NCI-H526 treated with DMSO at 0.1 percent for 48 hours (cell line): ENCODE results near the gene FAM120B.

Experiments
- DNase-seq: peaks from one replicate; lab custom pipeline; 2025; lab: John Stamatoyannopoulos, UW

FAM120B gene

DNA sequence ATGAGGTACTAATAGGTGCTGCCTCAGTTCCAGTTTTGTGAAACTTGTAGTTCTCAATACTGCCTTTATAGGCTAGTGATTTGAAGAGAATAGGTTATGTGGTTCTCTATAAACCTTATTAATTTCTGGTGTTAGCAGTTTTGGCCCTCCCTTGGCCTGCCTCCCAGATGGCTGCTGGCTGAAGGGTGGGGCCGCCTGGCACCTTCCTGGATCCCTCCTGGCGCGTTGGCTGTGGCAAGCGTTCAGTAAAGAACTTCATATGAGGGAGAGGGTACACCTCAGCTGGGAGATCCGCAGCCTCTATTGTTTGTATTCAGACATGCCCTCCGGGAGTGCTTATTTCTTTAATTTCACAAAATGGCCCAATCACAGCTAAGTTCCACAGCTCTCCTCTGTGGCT lies 51.9 kb downstream of the FAM120B start:
- no peak for DNase-seq

DNA sequence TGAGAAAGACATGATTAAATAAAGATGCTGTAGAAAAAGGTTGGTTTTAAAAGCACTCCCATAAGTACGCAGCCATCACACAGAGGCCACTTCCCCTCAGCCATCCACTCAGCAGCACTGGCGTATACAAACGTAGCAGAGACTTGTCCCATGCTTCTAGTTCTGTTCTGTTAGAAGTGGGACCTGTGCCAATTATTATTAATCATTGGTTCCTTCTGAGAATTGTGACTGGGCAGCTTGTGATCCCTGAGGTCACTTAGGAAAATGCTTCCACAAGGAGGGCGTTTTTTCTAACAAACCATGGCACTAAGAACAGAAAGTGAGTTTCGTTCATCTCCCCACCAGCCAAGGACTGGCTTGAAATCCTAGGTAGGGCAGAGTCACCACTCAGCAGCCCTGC lies 53.9 kb downstream of the FAM120B start:
- DNase-seq: no peak

DNA sequence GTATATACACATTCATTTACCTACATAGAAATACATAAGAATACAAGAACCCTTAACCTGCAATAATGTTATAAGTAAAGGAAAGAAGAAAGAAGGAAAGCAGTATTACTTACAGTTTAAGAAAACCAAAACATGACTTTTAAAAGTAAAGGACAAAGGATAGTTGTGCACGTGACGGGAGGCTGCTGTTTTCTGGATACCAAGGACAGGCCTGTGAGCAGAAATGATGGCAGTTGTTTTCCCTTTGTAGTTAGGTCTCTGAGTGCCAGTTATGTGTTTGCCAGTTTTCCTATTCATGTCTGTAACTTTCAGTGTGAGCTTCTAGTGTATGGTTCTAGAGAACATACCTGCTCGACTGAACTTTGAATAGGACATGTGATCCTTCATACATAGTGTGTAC lies 54.8 kb downstream of the FAM120B start:
- DNase-seq: no peak

DNA sequence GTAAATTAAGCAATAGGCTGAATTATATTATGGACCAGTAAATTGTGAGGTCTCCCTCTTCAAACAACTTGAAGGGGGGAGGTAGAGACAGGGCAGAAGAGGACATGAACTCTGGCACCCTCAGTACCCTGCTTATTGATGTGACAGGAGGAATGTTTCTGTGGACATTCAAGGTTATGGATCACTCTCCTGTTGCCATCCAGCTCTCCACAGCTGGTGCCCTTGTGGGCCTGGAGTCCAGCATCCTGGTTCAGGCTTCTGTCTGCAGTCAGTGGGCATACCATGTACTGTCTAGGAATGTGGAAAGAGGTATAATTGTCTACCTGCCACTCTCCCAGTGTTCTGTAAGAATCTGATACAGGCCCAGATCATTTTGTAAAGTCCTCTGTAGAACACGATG lies 55.6 kb downstream of the FAM120B start:
- DNase-seq: no peak

DNA sequence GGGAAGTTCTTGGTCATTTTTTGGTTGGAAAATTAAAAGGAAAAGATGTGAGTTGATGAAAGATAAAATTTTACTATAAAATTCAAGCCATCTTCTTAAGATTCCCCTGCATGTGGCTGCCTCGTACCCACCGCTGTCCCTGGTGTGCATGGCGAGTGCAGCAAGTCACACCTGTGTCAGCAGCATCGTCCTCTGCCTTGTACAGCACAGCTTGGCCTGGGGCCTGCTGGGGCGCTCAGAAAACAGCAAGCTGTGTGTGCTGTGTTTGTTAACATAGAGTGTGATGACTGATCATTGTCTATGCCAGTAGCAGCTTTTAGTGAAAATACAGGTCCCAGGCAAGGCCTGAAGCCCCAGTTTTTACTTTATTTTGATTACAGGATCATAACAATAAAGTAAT lies 56.7 kb downstream of the FAM120B start:
- DNase-seq: no peak

DNA sequence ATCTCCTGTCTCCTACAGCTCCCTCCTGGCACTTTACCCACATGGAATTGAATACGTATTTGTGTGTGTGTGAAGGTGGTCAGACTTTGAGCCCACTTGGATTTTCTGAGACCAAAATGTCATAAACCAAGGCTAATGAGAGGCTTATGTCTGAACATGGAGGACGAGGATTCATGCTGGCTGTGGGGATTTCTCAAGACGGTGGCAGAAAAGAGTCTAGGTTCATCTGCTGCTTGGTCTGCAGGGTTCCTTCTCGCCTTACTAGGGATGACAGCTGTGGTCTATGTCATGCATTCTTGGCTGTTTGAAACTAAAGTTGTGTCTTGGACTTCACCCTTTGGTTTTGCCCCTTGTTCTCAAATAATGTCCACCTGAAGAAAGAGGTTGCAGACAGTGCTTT lies 58.6 kb downstream of the FAM120B start:
- DNase-seq: no peak

DNA sequence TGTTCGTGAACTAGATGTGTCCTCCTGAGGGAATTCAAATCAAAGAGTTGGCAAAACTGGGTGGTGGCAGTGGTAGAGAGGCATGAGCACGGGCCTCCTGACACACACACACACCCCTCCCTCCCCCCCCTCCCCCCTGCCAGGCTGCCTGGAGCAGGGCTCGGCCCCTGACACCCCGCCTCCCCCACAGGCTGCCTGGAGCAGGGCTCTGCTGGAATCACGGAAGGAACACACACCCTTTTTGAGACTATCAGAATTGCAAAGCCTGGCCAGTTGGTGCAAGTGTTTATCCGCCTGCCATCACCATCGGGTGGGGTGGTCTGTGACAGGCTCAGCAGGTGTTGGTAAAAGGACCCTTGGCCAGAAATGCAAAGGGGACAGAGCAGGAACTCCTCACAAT lies 59.0 kb downstream of the FAM120B start:
- DNase-seq: no peak

DNA sequence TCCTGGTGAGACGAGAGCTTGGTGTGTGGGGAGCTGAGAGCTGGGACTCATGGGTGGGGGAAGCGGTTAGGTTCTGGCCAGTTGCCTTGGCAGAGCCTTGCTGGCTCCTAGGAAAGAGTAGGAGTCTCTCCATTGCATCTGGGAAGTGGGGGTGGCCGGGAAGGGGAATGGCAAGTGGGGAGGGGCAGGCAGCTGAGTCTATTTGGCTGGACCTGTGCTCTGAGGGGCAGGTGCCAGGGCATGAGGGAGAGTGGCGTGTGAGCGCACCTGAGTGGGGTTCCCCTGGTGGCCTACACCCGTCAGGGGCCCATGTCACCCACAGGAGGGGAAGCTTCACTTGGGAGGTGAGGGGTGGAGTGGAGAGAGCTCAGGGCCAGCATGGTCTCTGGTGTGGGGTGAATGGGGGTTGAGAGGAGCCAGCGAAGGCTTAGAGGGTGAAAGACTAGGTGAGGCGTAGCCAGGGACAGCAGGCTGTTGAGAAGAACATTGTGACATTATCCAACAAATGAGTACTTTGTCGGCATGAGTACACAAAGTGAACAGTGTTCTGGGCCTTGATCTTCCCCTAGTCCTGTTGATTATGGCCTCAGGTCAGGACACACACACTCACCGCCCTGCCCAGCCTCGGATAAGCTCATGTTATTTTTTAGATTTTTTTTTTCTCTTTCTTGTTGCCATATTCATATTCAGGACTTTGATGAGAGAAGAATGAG lies 59.8 kb downstream of the FAM120B start:
- DNase-seq: no peak

DNA sequence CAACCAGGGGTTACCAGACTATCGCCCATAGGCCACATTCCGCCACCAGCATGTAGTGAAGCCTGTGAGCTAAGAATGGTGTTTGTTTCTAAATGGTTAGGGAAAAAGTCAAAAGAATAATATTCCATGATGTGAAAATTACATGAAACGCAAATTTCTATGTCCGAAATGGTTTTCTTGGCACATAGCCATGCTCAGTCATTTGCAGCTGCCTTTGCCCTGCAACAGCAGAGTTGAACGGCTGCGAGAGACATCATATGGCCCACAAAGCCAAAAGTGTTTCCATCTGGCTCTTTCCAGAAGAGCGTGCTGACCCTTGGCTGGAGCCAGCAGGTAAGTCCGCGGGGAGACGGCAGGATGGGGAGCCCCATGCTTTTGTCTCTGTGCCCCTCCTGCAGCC lies 60.7 kb downstream of the FAM120B start:
- no peak for DNase-seq

DNA sequence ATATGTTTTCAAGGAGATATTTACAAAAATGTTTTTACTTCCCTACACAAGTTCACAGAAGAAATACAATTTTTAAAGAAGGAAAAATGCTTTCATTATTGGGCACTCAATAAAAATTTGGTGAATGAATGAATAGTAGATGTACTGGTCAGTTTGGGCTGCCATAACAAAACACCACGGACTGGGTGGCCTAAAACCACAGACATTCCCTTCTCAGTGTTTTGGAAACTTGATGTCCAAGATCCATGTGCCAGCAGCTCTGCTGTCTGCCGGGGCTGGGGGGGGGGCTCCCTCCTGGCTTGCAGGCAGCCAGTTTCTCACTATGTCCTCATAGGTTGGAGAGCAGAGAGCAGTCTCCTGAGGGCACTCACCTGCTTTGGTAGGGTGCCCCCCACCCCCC lies 62.0 kb downstream of the FAM120B start:
- no peak for DNase-seq

DNA sequence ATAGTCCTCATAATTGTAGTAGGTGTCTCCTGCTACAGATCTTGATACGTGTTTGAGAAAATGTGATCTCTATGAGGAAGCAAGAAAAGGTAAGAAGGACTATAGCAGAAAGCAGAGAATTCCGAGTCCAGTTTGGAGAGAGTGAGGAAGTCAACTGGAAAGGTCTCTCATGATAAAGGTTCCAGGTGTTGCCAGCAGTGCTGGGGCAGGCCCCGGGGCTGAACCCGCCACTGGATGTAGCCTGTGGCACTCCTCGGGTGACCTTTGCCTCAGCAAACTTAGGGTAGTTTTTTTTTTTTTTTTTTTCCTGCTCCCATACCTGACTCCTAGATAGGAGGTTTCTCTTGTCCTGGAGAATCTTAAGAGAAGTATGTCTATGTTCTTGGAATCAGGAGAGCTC lies 62.8 kb downstream of the FAM120B start:
- no peak for DNase-seq

DNA sequence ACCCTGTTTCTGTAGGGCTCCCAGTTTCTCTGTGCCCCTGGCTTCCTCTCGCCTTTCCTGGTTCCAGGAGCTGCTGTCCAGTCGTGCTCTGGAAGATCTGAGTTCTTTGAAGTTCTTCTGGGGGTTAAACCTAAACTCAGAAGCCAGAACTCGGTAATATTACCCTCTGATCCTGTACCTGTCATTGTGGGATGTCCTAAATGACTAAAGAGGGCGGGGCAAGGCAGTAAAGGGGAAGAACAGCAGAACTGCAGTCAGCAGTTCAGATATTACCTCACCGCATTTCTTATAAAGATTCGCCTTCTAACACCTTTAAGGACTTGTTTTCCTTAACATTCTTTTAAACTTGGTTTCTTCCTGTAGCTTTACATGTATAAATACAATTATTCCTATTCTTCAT lies 63.9 kb downstream of the FAM120B start:
- no peak for DNase-seq

DNA sequence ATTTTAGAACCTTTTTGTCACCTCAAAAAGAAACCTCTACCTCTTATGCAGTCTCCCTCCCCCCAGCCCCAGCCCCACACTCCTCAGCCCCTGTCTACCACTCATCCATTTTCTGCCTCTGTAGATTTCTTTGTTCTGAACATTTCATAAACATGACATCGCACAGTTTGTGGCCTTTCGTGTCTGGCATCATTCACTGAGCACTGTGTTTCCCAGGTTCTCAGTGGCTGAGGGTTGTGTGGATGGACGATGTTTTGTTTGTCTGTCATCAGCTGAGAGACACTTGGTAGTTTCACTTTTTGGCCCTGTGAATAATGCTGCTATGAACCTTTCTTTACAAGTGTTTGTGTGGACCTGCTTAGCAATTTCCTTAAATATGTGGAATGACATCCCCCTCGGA lies 64.5 kb downstream of the FAM120B start:
- DNase-seq: no peak

DNA sequence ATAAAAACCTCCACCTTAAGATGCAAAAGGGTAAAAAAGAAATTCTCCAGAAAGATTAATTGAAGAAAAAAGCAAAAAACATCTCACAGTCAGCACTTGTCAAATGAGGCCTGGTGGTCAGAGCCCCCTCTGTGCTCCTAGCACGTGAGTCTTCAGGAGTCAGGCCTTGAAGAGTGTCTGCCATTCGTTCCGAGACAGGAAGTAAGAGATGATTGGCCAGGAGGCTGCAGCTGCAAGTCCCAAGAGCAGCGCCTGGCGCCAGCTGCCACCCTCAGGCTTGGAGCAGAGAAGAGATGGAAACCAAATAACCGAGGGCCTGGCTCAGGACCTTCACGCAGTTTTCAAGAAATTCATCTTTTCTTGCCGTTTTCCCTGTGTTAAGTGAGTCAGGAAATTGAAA lies 65.0 kb downstream of the FAM120B start:
- peak; percentile 72 for DNase-seq

DNA sequence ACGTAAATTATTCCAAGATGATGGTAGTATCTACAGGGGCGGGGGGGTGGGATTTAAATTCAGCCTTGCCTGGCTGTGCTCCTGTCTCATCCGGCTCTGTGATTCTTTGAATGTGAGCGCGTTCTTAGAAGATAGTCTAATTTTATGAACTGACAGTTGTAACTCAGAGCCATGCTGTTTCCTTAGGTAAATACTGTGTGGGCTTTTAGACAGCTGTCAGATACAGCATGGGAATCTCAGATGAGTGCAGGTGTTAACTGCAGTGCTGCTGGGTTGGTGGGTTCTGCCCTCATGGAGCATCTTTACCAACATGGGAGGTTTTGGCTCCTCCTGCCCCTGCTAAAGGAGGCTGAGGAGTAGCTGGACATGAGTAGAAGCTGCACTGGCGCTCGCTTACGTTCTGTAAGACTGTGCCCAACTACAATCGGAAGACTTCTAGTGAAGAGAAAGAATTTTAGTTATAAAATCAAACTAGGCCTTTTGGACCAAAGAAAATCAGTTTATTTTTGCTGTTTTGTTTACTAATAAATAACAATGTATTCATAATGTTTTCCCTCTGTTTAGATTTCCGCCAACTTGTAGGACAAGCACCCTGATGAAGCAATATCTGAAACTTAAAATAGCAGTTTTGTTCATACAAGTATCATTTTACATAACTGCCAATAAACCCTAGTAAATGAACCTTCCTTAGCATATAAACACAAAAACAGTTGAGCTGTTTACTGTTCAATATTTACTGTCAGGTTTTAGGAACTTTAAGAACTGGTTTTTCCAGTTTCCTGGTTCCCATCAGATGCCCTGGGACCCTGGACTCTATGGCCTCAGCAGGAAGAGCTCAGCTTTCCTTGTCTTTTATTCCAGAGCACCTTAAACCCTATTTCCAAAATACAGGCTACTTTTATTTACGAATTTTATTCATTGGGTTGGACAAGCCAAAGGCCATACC lies 66.1 kb downstream of the FAM120B start:
- peak; percentile 87 for DNase-seq

DNA sequence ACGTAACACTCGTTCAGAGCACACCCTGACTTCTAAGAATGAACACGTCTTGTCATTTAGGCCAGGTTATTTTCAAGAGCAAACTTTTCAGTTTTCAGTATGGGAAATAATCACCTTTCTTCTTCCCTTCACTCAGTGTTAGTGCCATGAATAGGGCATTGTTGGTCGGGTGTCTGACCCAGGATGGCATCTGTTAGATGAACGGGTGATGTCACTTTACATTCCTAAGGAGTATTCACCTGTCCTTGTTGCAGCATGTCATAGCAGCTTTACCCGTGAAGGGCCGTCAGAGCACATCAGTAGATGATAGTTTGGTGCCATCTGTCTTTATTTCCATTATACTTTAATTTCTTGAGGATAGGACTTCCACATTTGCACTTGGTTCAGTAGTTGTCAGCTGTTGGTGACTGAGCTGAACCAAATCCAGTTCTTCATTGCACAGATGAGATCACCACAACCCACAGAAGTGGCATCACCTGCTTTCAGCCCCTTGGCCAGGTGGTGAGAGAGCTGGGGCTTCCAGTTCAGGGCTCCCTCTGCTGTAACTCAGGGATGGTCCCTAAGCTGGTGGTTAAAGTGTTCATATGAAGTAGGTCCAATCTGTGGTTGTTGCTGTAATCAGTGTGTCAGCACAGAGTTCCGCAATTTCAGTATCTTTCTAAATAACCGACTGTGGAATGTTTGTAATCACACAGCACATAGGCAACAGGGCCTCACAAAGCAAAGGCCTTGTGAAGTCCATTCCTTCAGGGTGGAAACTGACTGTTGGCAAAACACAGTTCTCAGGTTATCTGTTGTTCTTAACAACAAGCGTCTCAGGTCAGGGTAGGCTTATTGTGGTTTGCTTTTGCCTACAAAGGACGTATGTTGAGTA lies 68.2 kb downstream of the FAM120B start:
- no peak for DNase-seq

DNA sequence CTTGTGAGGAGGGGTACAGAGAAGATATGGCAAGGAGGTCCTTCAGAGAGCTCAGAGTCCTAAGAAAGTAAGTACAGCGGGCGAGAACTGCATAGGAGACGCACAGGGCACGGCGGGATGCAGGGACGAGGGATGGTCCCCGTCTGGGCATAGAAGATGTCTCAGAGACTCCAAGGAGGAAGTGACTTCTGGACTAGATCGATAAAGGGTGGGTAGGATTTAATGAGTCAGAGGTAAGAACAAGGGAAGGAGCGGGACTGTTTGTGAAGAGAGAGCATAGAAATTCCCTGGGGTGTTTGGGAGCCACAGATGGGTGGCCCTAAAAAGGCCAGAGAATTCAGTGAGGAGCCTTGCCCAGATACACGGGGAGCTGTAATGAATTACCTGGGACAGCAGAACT lies 69.1 kb downstream of the FAM120B start:
- no peak for DNase-seq

DNA sequence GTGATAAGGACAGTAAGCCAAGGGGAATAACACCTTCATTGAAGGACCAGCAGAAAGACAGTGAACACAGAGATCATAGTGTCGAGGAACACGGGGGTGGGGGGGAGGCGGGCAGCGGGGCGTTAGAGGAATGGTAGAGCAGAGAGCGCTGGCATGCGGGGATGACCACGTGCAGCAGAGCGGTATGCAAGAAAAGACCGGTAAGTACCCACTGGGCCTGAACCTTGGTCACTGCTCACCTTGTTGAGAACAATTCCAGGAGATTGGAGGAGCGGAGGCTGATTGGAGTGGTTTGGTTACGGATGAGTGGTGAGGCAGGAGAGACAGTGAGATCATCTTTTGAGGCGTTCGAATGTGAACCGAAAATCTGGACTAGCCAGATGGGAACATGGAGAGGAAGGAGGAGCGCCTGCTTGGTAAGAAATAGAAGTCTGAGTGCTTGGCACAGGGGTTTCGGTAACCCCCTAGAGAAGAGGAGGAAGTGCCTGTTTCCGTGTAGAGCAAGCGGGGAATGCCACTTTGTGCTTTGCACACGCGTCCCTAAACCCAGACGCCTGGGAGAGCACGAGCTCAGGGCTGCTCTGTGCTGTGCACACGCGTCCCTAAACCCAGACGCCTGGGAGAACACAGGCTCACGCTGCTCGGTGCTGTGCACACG lies 70.0 kb downstream of the FAM120B start:
- DNase-seq: no peak

DNA sequence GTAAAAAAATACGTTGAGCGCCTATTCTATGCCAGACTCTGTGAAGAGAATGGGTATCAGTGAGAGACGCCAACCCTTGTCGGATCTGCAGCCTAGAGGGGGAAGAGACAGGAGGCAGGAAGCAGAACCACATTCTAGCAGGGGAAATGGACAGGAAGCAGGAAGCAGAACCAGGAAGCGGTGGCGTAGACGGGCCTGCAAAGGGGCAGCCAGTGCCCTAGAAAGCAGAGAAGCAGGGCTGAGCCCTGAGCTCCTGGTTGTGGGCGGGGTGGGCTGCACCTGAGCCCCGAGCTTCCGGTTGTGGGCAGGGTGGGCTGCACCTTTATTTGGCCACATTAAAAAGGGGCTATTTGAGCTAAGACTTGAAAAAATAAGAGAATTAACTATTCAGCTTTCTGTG lies 71.9 kb downstream of the FAM120B start:
- DNase-seq: no peak

DNA sequence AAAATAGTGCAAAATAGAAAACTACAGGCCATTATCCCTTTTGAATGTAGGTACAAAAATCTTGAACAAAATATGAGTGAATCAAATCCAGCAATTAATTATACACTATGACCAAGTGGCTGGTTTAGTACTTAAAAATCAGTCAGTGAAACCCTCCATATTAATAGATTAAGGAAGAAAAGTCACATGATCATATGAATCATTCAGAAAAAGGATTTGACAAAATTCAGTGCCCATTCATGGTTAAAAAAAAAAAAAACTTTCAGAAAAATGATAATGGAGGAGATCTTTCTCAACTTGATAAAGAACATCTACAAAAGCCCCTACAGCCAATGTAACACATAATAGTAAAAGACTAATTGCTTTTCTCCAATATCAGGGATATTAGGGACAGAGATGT lies 75.0 kb downstream of the FAM120B start:
- DNase-seq: no peak

DNA sequence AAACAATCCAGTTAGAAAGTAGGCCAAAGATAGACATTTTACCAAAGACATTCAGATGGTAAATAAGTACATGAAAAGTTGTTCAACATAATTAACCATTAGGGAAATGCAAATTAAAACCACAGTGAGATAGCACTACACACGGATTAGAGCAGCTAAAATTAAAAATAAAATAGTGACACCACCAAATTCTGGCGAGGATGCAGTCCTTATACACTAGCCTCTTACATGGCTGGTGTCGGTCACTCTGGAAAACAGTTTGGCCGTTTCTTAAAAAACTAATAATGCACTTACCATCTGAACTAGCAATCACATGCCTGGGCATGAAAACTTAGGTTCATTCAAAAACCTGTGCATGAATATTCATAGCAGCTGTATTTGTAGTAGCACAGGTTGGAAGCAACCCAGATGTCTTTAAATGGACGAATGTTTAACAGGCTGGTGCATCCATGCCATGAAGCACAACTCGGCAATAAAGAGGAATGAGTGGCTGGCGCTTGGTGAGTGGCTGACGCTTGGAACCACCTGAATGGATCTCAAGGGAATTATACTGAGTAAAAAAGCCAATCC lies 77.0 kb downstream of the FAM120B start:
- no peak for DNase-seq

DNA sequence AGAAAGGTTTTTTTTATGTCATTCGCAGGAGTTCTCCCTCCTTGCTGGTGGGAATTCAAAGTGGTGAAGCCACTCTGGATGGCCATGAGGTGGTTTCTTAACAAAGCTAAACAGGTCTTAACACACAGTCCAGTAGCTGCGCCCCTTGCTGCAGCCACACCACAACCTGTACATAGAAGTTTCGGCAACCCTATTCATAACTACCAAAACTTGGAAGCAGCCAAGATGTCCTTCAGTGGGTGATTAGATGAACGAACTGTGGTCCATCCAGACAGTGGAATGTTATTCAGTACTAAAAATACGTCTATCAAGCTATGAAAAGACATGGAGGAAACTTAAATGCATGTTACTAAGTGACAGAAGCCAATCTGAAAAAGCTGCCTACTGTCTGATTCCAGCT lies 78.9 kb downstream of the FAM120B start:
- no peak for DNase-seq
